HG02884 (cell line): ENCODE measurements around the gene IL17RA.
"Not testable (repeated sequence)": the region's sequence is repeated elsewhere in the genome, so short reads cannot be mapped to it uniquely, and the experiment has no call there.

Experiments used
- ATAC-seq: cut with Tn5 transposase; IDR thresholded peaks from one replicate; pipeline ENCODE4 v1.9.1; 2021; ENCODE audit warnings: mild to moderate bottlenecking, moderate library complexity; ENCODE audit not compliant: unreplicated experiment

IL17RA gene

DNA sequence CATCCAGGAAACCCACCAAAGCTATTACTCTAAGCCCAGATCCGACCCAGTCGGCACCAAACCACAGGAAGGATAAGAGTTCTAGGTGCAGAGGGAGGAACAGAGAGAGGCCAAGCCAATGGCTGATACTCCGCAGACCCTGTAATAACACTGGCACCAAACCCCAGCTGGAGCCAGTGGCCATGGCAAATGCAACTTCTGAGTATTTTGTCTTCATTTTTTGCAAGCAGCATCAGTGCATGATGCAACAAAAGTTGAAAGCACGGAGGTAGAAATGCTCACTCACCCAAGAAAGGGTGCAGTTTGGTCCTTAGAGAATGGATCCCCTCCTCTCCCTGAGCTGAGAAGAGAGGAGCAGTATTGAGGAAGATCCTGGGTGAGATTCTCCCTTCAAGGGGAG is 33.5 kb downstream of the IL17RA start:
- ATAC-seq, result no peak

- no peak for ATAC-seq
These were observed 34.8 kb downstream of the IL17RA start for GRCh38 chr22:17119481-17120202.

DNA sequence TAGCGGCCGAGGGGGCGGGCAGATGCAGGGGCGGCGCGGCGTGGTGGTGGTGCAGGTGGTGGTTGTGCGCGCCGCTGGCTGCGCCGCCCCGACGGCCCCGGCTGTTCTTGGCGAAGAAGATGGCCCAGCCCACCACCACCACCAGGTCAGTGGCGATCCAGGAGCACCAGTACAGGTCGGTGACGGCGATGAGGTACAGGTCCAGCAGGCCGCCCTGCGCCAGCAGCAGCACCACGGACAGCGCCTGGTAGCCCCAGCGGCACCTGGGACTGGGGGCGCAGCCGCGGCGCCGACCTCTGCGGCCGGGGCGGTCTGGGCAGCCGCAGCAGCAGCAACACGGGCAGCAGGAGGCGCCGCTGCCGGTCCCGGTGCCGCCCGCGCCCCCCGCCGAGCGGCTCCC is 35.5 kb downstream of the IL17RA start:
- ATAC-seq, result no peak

- no peak for ATAC-seq
These were observed 36.0 kb downstream of the IL17RA start for GRCh38 chr22:17120711-17121232.

DNA sequence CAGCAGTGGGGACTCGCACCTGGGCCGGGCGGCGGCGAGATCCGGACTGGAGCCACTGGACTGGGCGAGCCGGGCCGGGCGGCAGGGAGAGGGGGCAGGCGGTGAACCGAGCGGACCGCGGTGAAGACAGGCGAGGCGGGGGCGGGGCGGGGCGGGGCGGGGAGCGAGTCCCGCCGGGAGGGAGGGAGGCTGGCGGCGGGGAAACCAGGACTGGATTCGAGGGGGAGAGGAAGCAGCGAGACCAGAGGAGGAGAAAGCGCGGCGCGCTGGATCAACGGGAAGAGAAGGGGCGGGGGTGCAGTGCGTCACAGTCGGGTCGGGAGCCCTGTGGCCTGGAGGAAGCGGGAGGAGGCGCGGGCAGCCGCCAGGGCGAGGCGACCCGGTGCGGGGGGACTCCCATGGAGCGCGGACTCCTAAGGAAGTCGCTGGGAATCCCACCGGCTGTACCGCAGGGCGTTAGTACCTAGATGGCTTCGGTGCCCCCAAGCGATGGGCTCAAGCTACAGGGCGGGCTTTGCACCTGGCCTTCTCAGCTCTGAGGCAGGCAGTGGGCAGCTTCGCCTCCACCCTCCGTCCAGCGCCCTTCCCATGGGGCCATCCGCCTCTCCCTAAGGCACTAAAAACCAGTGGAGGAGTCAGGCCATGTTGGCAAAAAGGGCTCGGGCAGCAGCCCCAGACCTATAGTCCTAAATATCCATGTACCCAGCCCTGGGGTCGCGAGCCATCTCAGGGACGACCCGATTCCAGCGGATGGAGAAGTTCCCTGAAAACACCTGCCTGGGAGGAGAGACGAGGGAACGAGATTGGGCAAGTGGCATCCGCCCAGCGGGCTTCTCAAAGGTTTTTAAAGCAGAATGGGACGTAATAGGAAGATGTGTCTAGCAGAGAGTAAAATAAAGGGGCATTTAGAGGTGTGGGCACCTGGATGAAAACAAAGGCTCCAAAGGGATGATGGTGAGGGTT is 36.7 kb downstream of the IL17RA start, which contains the start of gene TMEM121B:
TMEM121B (minus strand) TSS at position 128 of the 963 bp plus-strand sequence. CDS start 233 bp downstream, outside the sequence.
- no peak for ATAC-seq

GRCh38 chr22:17130199-17130598 is 45.4 kb downstream of the IL17RA start:
- no peak for ATAC-seq

GRCh38 chr22:17131686-17132085 is 46.9 kb downstream of the IL17RA start:
- ATAC-seq, result no peak

DNA sequence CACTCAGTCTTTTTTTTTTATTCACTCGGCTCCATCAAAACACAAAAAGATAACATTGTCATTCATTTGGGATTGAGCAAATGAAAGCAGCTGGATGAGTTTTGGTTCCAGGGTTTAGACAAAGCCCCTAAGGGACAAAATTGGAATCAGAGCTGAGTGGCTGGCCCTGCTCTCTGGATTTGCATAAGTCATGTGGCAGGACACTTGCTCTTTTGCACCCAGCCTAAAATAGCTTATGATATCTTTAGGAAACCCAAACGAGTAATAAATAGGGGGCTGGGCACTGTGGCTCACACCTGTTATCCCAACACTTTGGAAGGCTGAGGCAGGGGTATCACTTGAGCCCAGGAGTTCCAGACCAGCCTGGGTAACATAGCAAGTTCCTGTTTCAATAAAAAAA is 47.3 kb downstream of the IL17RA start:
- ATAC-seq, result no peak

DNA sequence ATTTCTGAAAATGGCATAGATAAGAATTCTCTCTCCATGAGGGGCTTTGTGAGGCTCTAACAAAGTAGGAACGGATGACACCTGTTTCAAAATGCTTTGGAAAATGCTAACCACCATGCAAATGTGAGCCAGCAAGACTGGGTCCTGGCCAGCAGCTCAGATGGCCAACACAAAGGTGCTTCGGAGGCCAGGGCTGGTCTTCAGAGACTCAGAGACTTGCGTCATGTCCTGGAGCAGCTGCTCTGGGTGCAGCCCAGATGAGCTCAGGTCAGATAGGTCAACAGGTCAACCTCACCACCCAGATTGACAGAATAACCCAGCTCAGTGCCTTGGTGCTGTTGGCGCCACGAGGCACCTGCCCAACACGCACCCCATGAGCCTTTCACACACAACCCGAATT is 48.3 kb downstream of the IL17RA start:
- ATAC-seq, result no peak

- ATAC-seq, result no peak
These were observed 50.5 kb downstream of the IL17RA start for GRCh38 chr22:17135153-17135760.

DNA sequence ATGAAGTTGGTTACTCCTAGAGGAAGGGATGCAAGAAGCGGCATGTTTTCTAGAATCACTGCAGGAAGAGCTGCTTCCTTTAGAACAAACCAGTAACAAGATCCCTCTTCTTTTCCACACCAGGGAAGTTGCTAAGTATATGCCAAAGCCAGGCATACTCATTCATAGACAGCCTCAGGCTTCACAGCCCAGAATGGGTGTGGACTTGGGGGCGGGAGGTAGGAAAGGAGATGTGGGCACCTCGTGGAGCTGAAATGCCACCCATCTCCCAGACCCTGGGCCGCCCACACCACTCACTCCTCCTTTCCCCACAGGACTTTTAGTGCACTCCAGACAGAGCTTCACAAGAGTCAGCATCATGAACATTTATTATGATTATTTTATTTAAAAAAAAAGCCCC is 52.4 kb downstream of the IL17RA start:
- no peak for ATAC-seq

DNA sequence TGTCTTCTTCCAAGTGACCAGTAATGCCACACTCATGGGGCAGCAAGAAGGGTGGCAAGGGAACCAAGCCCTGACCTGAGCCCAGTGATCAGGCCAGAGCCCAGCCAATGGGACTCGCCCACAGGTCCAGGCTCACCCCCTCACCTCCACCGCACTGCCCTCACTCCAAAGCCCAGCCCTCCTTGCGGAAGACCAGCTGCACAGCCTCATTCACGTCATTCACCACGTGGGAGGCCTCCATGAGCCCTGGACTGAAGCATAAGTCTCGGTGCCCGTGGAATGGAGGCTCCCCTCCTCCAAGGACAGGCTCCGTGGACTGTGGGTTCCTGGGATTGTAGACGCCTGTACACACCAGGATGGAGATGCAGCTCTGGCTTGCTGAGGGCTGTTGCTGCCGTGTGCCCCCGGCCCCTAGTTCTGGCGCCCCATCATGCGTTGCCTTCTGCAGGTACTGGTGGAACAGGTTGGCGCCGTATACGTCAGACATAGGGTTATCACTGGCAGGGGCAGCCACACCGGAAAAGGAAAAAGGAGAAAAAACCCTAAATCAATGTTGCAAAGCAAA is 53.1 kb downstream of the IL17RA start:
- no peak for ATAC-seq

DNA sequence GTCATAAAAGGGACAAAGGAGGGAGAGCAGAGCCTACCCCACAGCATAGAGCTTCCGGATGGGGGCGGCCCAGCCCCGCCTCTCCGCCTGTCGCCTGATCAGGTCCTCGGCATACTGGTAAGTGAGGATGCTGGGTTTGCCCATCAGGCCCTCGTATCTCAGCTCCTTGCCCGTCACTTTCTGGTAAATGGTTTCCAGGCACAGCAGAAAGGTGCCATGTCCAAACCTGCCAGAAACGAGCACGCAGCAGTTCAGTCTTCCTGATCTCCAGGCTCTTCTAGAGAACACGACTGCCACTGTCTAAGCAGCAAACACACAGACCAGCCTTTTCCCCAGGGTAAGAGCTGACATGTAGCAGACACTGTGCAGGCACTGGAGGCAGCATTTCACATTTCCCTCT is 53.7 kb downstream of the IL17RA start:
- no peak for ATAC-seq

DNA sequence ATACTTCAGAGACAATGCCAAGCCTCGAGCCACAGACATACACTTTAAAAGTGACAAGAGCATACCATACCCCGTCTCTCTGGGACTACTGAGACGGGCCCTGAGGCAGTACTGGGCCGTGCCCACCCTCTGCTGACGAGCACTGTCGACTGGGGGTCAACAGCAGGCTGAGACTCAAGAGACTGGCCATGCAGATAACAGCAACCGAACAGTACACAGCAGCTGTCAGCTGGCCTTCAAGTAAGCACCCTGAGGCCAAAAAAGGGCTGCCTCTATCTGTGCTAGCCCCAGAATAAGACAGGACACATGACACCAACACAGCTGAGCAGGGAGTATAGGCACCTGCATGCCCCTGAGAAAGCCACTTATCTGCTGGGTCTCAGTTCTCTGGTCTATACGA is 55.2 kb downstream of the IL17RA start:
- ATAC-seq, result no peak

DNA sequence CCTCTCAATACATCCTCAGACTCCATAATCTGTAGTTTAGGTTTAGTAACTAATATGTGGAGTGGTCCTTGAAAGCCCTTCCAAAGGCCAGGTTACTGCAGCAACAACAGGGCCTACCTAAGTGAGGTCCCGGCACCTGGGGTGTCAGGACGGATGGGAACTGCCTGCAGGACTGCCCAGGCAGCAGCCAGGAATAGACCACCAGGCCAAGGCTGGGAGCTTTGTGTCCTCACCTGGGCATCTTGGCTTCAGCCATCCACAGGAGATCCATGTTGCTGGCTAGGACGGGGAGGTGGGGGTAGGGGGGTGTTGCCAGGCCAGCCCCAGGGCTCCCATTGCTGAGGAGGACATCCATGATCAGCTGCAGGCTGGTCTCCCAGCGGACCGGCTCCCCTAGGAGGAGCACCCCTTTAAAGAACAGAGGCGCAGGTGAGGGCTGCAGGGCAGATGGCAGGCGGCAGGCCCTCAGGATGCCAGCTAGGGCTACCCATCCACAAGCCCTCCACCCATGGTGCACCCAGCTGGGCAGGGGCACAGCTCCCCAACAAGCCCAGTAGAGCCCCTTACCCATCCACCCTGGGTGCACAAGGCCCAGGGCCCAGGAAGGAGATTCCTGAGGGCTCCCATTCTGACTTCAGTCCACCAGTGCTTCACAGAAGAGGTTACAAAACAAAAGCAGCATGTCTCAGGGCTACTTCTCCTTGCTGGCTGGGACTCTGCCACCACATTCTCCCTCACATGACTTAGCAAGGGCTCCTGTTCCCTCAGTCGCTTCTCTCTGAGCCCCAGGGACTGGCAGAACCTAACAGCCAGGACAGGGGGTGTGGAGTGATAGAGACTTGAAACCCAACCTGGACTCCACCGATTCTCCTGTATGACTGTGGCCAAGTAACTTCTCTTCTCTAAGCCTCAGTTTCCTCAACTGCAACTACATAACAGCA is 56.3 kb downstream of the IL17RA start:
- ATAC-seq, result no peak

DNA sequence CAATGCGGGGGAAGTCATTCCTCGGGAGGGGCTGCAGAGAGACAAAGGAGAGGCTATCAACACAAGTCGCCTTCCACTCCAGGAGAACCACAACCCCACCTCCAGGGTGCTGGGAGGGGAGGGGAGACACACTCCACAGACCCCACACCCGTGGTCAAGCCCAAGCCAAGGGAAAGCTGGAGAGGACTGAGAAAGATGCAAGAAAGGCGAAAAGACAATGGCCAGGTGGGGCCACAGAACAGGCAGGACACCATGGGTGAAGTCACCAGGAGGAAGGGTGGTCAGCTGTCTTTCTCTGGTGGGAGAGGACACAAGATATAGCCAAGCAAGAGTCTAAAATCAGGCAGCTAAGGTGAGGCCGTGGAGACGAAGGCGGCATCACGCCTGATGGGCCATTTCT is 58.3 kb downstream of the IL17RA start:
- ATAC-seq, result no peak

- ATAC-seq, result no peak
These were observed 59.0 kb downstream of the IL17RA start for GRCh38 chr22:17143826-17144225.

GRCh38 chr22:17145021-17145680 is 60.4 kb downstream of the IL17RA start:
- ATAC-seq, result no peak

GRCh38 chr22:17147458-17147857 is 62.7 kb downstream of the IL17RA start:
- ATAC-seq, result not testable (repeated sequence)
